Skeletal muscle tissue (tissue), 4 donors: ENCODE data around the gene FOXO3. TPM values are rescaled to one million over a fixed set of nuclear protein-coding genes. Genes with fewer than 3 reads are reported as not detected.

Source experiments
- H3K27ac ChIP-seq: one replicate; pipeline ENCODE4 v1.7.0; 2013; ENCODE audit warnings: mild to moderate bottlenecking, low read depth, low read length, inconsistent platforms
- H3K27me3 ChIP-seq, 3 donors: one replicate each; pipeline ENCODE4 v1.7.0; 2013; ENCODE audit warnings: low read length in 3 of 3; ENCODE audit not compliant: control insufficient read depth in 3 of 3, insufficient read depth in 3 of 3
- H3K36me3 ChIP-seq, 3 donors: one replicate each; pipeline ENCODE4 v1.7.0; 2013; ENCODE audit warnings: low read length in 3 of 3; ENCODE audit not compliant: control insufficient read depth in 3 of 3, insufficient read depth in 3 of 3
- H3K4me1 ChIP-seq, 3 donors: one replicate each; pipeline ENCODE4 v1.7.0; 2013; ENCODE audit warnings: low read length in 3 of 3, mild to moderate bottlenecking in 3 of 3; ENCODE audit not compliant: control insufficient read depth in 3 of 3, insufficient read depth in 3 of 3
- H3K4me3 ChIP-seq, 3 donors: one replicate each; pipeline ENCODE4 v1.7.0; 2013; ENCODE audit warnings: low read length in 3 of 3
- H3K9ac ChIP-seq, 3 donors: one replicate each; pipeline ENCODE4 v1.7.0; 2013; ENCODE audit warnings: low read length in 3 of 3, mild to moderate bottlenecking in 3 of 3, moderate library complexity in 2 of 3, low read depth in 1 of 3
- H3K9me3 ChIP-seq, 3 donors: one replicate each; pipeline ENCODE4 v1.7.0; 2013; ENCODE audit warnings: low read length in 3 of 3; ENCODE audit not compliant: control insufficient read depth in 3 of 3
- total RNA-seq: library from RNA; depleted of rRNA; stranded (reverse); fragments of >200 nt; gene quantifications from one replicate; pipeline ENCODE4 v1.2.3, GENCODE V29; 2014
- donor health status: Osteomylitis.

FOXO3 gene
- total RNA-seq, 1 donor from 2014 or later = 30.8 TPM

GRCh38 chr6:108574457-108575141 lies 13.9 kb downstream of the FOXO3 start:
- peak overlapping the region in 1 of 3 donors; percentile 16 for H3K9ac ChIP-seq
- H3K27ac ChIP-seq = no peak overlapping the region
- peak overlapping the region in 1 of 3 donors; percentile 4 for H3K4me3 ChIP-seq
- no peaks in the 10 kb centered on the region for H3K9me3 ChIP-seq
- H3K27me3 ChIP-seq = no peaks in the 10 kb centered on the region
- H3K4me1 ChIP-seq = peaks cover 51 to 55% (median 54%) of the 10 kb centered on the region in 3 donors
- H3K36me3 ChIP-seq = peaks cover under 1 to 20% (median 17%) of the 10 kb centered on the region in 3 donors

GRCh38 chr6:108575905-108576494 lies 15.3 kb downstream of the FOXO3 start:
- Histone ChIP-seq H3K27ac (peak overlapping the region; percentile 16), H3K4me3 (no peak overlapping the region), H3K9me3 (no peaks in the 10 kb centered on the region), H3K4me1 (peaks cover 59 to 68% (median 64%) of the 10 kb centered on the region in 3 donors), H3K36me3 (peaks cover 0 to 11% (median 9%) of the 10 kb centered on the region in 3 donors), H3K9ac (peak overlapping the region in 1 of 3 donors; percentile 35), H3K27me3 (no peaks in the 10 kb centered on the region)

GRCh38 chr6:108576709-108577108 lies 16.0 kb downstream of the FOXO3 start:
- Histone ChIP-seq H3K27me3 (no peaks in the 10 kb centered on the region), H3K9ac (no peak overlapping the region), H3K9me3 (no peaks in the 10 kb centered on the region), H3K4me1 (peaks cover 61 to 71% (median 67%) of the 10 kb centered on the region in 3 donors), H3K36me3 (peaks cover 0 to 6% (median 5%) of the 10 kb centered on the region in 3 donors), H3K27ac (no peak overlapping the region), H3K4me3 (no peak overlapping the region)

DNA sequence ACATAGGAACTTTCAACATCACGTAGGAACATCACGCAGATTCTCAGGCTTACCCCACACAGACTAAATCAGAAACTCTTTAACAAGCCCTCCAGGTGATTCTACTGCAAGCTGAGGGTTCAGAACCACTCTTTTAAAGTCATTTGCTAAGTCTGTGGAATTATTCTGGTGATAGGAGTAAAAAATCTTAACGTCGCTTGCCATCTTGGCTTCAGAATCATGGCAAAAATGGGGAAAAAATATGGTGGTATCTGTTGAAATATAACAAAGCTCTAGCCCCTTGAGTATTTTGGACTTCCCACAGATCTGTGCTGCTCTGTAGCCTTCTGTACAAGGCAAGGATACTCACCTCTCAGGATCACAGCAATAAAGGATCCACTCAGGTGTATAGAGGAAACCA lies 17.4 kb downstream of the FOXO3 start:
- H3K27me3 ChIP-seq = no peaks in the 10 kb centered on the region
- peak overlapping the region; percentile 19 for H3K27ac ChIP-seq
- peaks cover 75 to 84% (median 80%) of the 10 kb centered on the region in 3 donors for H3K4me1 ChIP-seq
- no peak overlapping the region for H3K4me3 ChIP-seq
- H3K9me3 ChIP-seq = no peaks in the 10 kb centered on the region
- H3K9ac ChIP-seq = no peak overlapping the region
- H3K36me3 ChIP-seq = no peaks in the 10 kb centered on the region

DNA sequence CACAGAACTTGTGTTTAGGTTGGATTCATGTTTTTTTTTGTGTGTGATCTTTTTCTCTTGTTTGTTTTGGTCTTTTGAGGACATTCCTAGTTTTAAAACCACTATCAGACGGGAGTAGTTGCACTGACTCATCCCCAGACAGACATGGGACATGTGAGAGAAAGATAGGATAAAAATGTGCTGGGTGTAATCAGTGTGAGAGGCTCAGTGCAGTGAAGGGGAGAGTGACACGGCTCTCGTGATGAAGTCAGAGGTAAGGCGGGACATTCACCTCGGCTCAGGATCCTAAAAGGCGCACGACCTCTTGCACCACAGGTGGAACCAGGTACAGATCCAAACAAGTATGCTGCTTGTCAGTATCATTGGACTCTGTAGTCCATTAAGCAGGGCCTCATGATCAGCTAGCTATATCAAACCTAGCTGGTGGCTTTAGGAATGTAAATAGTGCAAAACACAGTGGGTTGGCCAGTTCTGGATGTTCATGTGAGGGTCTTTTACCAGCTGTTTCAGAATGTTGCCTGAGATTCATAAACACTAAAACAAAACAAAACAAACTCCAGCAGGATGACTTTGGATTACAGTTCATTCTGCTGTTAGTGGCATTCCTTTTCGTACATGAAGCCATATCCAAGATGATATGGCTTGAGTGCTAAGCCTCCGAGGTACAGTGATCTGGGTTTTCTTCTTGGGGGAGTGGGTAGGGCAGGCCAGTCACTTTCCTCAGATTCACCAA lies 18.0 kb downstream of the FOXO3 start:
- Histone ChIP-seq H3K4me1 (peaks cover 81 to 90% (median 86%) of the 10 kb centered on the region in 3 donors), H3K27me3 (no peaks in the 10 kb centered on the region), H3K27ac (peak overlapping the region; percentile 26), H3K36me3 (no peaks in the 10 kb centered on the region), H3K4me3 (no peak overlapping the region), H3K9ac (no peak overlapping the region), H3K9me3 (no peaks in the 10 kb centered on the region)

GRCh38 chr6:108579328-108579721 lies 18.6 kb downstream of the FOXO3 start:
- no peaks in the 10 kb centered on the region for H3K36me3 ChIP-seq
- no peaks in the 10 kb centered on the region for H3K27me3 ChIP-seq
- no peak overlapping the region for H3K4me3 ChIP-seq
- H3K4me1 ChIP-seq = peaks cover 83 to 90% (median 86%) of the 10 kb centered on the region in 3 donors
- H3K9me3 ChIP-seq = no peaks in the 10 kb centered on the region
- H3K9ac ChIP-seq = no peak overlapping the region
- H3K27ac ChIP-seq = peak overlapping the region; percentile 26

DNA sequence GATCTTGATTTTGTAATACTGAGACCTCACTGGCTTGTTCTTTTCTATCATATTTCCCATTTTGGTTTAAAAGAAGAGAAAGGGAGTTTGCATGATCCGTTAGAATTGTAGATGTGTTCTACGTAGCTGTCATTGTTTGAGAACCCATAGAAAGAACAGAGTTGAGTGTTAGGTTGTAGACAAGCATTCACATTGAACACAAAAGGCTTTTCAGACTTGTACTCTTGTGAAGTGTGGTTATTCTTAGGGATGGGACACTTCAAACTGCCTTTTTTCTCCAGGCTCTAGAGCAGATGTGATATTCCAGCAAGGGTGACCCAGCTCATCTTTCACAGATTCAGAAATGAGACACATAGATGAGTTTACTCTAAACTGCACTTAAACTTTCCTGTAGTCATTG lies 19.9 kb downstream of the FOXO3 start:
- H3K27ac ChIP-seq = peak overlapping the region; percentile 44
- H3K27me3 ChIP-seq = no peaks in the 10 kb centered on the region
- peaks cover 75 to 93% (median 83%) of the 10 kb centered on the region in 3 donors for H3K4me1 ChIP-seq
- no peak overlapping the region for H3K4me3 ChIP-seq
- no peaks in the 10 kb centered on the region for H3K9me3 ChIP-seq
- H3K36me3 ChIP-seq = no peaks in the 10 kb centered on the region
- H3K9ac ChIP-seq = no peak overlapping the region

- Histone ChIP-seq H3K9ac (no peak overlapping the region), H3K27me3 (no peaks in the 10 kb centered on the region), H3K27ac (peak overlapping the region; percentile 44), H3K4me1 (peaks cover 74 to 93% (median 84%) of the 10 kb centered on the region in 3 donors), H3K4me3 (peak overlapping the region in 1 of 3 donors; percentile 0), H3K9me3 (no peaks in the 10 kb centered on the region), H3K36me3 (no peaks in the 10 kb centered on the region)
Observed at GRCh38 chr6:108581237-108581931, 20.7 kb downstream of the FOXO3 start.

- H3K27me3 ChIP-seq = no peaks in the 10 kb centered on the region
- no peaks in the 10 kb centered on the region for H3K9me3 ChIP-seq
- H3K9ac ChIP-seq = peak overlapping the region in 1 of 3 donors; percentile 7
- peaks cover 74 to 92% (median 83%) of the 10 kb centered on the region in 3 donors for H3K4me1 ChIP-seq
- no peak overlapping the region for H3K4me3 ChIP-seq
- H3K27ac ChIP-seq = peak overlapping the region; percentile 44
- no peaks in the 10 kb centered on the region for H3K36me3 ChIP-seq
Observed at GRCh38 chr6:108581932-108582475, 21.3 kb downstream of the FOXO3 start.
